OCI-LY3 (cell line): ENCODE measurements around the gene SLC25A42.

ENCODE experiments used
- CTCF ChIP-seq: fragments of 200-600, 300-600 bp; sonication (generic); IDR thresholded peaks from 2 replicates; pipeline ENCODE4 v1.5.1; 2014; ENCODE audit warnings: antibody characterized with exemption, low read length, low read depth
- EZH2phosphoT487 ChIP-seq: fragments of 200-600 bp; shearing (Covaris generic); IDR thresholded peaks from 2 replicates; pipeline ENCODE4 v1.6.1; 2018; ENCODE audit warnings: antibody characterized with exemption, mixed run types, low read depth

GRCh38 chr19:19083413-19084178, 19.8 kb downstream of the SLC25A42 start:
- TF ChIP-seq CTCF = no peak
- TF ChIP-seq EZH2phosphoT487 = no peak
